Esophagus squamous epithelium (tissue), 5 donors: ENCODE results near the gene NUTM2E. TPM values are rescaled to one million over a fixed set of nuclear protein-coding genes. Genes with fewer than 3 reads are reported as not detected.
"Not testable (repeated sequence)": the region's sequence is repeated elsewhere in the genome, so short reads cannot be mapped to it uniquely, and the experiment has no call there.

Experiments
- DNase-seq: peaks from one replicate; lab custom pipeline; 2025; lab: John Stamatoyannopoulos, UW
- H3K27ac ChIP-seq, 4 donors: fragments of 200-600 bp; sonication (generic); one replicate each; pipeline ENCODE4 v1.5.1; 2016 to 2019; ENCODE audit warnings: mild to moderate bottlenecking in 1 of 4
- H3K27me3 ChIP-seq, 4 donors: fragments of 200-600 bp; sonication (generic); 1 replicate in 3 of 4; 2 replicates in 1 of 4; pipeline versions ENCODE4 v1.5.1 to v1.6.0; 2017 to 2021; ENCODE audit warnings: antibody characterized with exemption in 1 of 4
- H3K36me3 ChIP-seq, 3 donors: fragments of 200-600 bp; sonication (generic); one replicate each; pipeline ENCODE4 v1.5.1; 2016 to 2019
- H3K4me1 ChIP-seq, 3 donors: fragments of 200-600 bp; sonication (generic); one replicate each; pipeline ENCODE4 v1.5.1; 2017 to 2019
- H3K4me3 ChIP-seq, 4 donors: fragments of 200-600 bp; sonication (generic); 1 replicate in 3 of 4; 2 replicates in 1 of 4; pipeline ENCODE4 v1.5.1; 2016 to 2019; ENCODE audit warnings: mild to moderate bottlenecking in 2 of 4, moderate library complexity in 1 of 4
- H3K9me3 ChIP-seq, 3 donors: fragments of 200-600 bp; sonication (generic); one replicate each; pipeline ENCODE4 v1.5.1; 2016 to 2019
- CTCF ChIP-seq, 6 experiments: fragments of 450-650 bp in 4 of 6; fragments of 200-600 bp in 2 of 6; sonication (generic) in 2 of 6; IDR thresholded peaks; one replicate each; pipeline ENCODE4 v1.5.1; 2016 to 2019; ENCODE audit warnings: antibody characterized with exemption in 6 of 6, mild to moderate bottlenecking in 4 of 6, moderate library complexity in 4 of 6
- POLR2A ChIP-seq, 4 donors: fragments of 450-650 bp; IDR thresholded peaks; one replicate each; pipeline ENCODE4 v1.6.1; 2017; ENCODE audit warnings: antibody characterized with exemption in 4 of 4, mild to moderate bottlenecking in 4 of 4, moderate library complexity in 3 of 4
- WGBS, 2 donors: methylation state at CpG; one replicate each; pipeline ENCODE4 v1.1.5; 2018; 5-methylcytosine and 5-hydroxymethylcytosine counted together
- intact Hi-C: fragments of 100-400 bp; cut with DNase I; formaldehyde crosslinking; loops from one replicate; pipeline ENCODE4 v1.15.0; 2022
- total RNA-seq, 4 donors: library from RNA; depleted of rRNA; stranded (reverse); fragments of >200 nt; gene quantifications; one replicate each; pipeline ENCODE4 v1.1.0, GENCODE V29; 2016
- donor health status: DM: yes; HTN: yes; CAD: no.

Gene NUTM2E
- total RNA-seq: under 1 TPM in 1 of 4 donors, not detected in 3; under 0.01 TPM

GRCh38 chr10:79826496-79827215, at the start of gene NUTM2E:
TSS of gene NUTM2E (plus strand) at chr10:79826739. CDS start at chr10:79841741, 15,002 bp downstream.
- intact Hi-C loops, H3K9me3 ChIP-seq, DNase-seq, H3K27me3 ChIP-seq, H3K36me3 ChIP-seq: not testable (repeated sequence)
- no CpG with 5 or more reads among the region's 78 CpGs for WGBS, 2 donors
- H3K4me3 ChIP-seq: peak within 1 kb of the TSS; percentile 39 to 74 (median 55)
- H3K4me1 ChIP-seq: peaks cover 0 to 21% (median 8%) of the 10 kb centered on the region in 3 donors
- H3K27ac ChIP-seq: peak within 1 kb of the TSS; percentile 82 to 96 (median 89)
- peak in 2 of 4 donors; percentile 50 to 57 for TF ChIP-seq POLR2A (IDR thresholded peaks at IDR 0.05)

- H3K36me3 ChIP-seq, H3K4me1 ChIP-seq, H3K4me3 ChIP-seq, H3K27ac ChIP-seq, H3K9me3 ChIP-seq, H3K27me3 ChIP-seq, intact Hi-C loops, DNase-seq: not testable (repeated sequence)
These were observed 48.5 kb upstream of the NUTM2E start for GRCh38 chr10:79777997-79778396.

- H3K27ac ChIP-seq, intact Hi-C loops, H3K36me3 ChIP-seq, H3K27me3 ChIP-seq, DNase-seq, H3K9me3 ChIP-seq, H3K4me1 ChIP-seq, H3K4me3 ChIP-seq: not testable (repeated sequence)
- WGBS, 2 donors: 13 to 31% methylated on average over 8 to 14 of the region's 14 CpGs
- TF ChIP-seq CTCF (IDR thresholded peaks at IDR 0.05): peak in 5 of 6 experiments; percentile 17 to 65 (median 46)
These were observed 47.1 kb upstream of the NUTM2E start for GRCh38 chr10:79779310-79779938.

- H3K9me3 ChIP-seq, H3K36me3 ChIP-seq, intact Hi-C loops, DNase-seq, H3K4me3 ChIP-seq, H3K27ac ChIP-seq, H3K27me3 ChIP-seq, H3K4me1 ChIP-seq: not testable (repeated sequence)
- WGBS, 2 donors: no CpG with 5 or more reads among the region's 2 CpGs
These were observed 46.5 kb upstream of the NUTM2E start for GRCh38 chr10:79779992-79780391.

GRCh38 chr10:79781584-79781983, 45.0 kb upstream of the NUTM2E start:
- intact Hi-C loops, H3K9me3 ChIP-seq, DNase-seq, H3K36me3 ChIP-seq, H3K4me1 ChIP-seq, H3K27ac ChIP-seq, H3K4me3 ChIP-seq, H3K27me3 ChIP-seq: not testable (repeated sequence)
- 79 to 86% methylated on average over 3 of the region's 3 CpGs for WGBS, 2 donors

GRCh38 chr10:79787455-79787952, 39.0 kb upstream of the NUTM2E start:
- H3K9me3 ChIP-seq, H3K4me3 ChIP-seq, H3K27me3 ChIP-seq, H3K4me1 ChIP-seq, H3K27ac ChIP-seq, H3K36me3 ChIP-seq, DNase-seq, intact Hi-C loops: not testable (repeated sequence)

GRCh38 chr10:79789351-79789750, 37.2 kb upstream of the NUTM2E start:
- H3K27ac ChIP-seq, H3K9me3 ChIP-seq, DNase-seq, intact Hi-C loops, H3K4me1 ChIP-seq, H3K27me3 ChIP-seq, H3K36me3 ChIP-seq, H3K4me3 ChIP-seq: not testable (repeated sequence)
- whole genome bisulfite sequencing, 2 donors: 73% methylated on average over 2 of the region's 2 CpGs; no CpG with 5 or more reads in 1 of the 2 donors

GRCh38 chr10:79791906-79792517, 34.5 kb upstream of the NUTM2E start:
- H3K9me3 ChIP-seq, H3K27me3 ChIP-seq, H3K36me3 ChIP-seq, H3K4me1 ChIP-seq, DNase-seq, H3K4me3 ChIP-seq, intact Hi-C loops, H3K27ac ChIP-seq: not testable (repeated sequence)
- 88% methylated on average over 2 of the region's 4 CpGs; no CpG with 5 or more reads in 1 of the 2 donors for WGBS, 2 donors

- intact Hi-C loops, H3K27me3 ChIP-seq, H3K27ac ChIP-seq, H3K36me3 ChIP-seq, DNase-seq, H3K9me3 ChIP-seq, H3K4me3 ChIP-seq, H3K4me1 ChIP-seq: not testable (repeated sequence)
- no CpG with 5 or more reads among the region's 1 CpG for WGBS, 2 donors
These were observed 27.2 kb upstream of the NUTM2E start for GRCh38 chr10:79799337-79799736.

GRCh38 chr10:79805857-79806256, 20.7 kb upstream of the NUTM2E start:
- H3K4me1 ChIP-seq, intact Hi-C loops, H3K9me3 ChIP-seq, H3K4me3 ChIP-seq, H3K36me3 ChIP-seq, H3K27me3 ChIP-seq, H3K27ac ChIP-seq, DNase-seq: not testable (repeated sequence)
- 92 to 93% methylated on average over 2 of the region's 2 CpGs for WGBS, 2 donors

- H3K9me3 ChIP-seq, H3K27ac ChIP-seq, DNase-seq, H3K4me1 ChIP-seq, intact Hi-C loops, H3K4me3 ChIP-seq, H3K36me3 ChIP-seq, H3K27me3 ChIP-seq: not testable (repeated sequence)
These were observed 14.6 kb upstream of the NUTM2E start for GRCh38 chr10:79811895-79812294.

- intact Hi-C loops, H3K36me3 ChIP-seq, H3K4me1 ChIP-seq, H3K4me3 ChIP-seq, H3K9me3 ChIP-seq, H3K27me3 ChIP-seq, DNase-seq, H3K27ac ChIP-seq: not testable (repeated sequence)
- WGBS, 2 donors: no CpG with 5 or more reads among the region's 2 CpGs
These were observed 10.2 kb upstream of the NUTM2E start for GRCh38 chr10:79816290-79816689.
